H9 (cell line): Measurements from ENCODE around the gene SH3PXD2B. TPM values are rescaled to one million over a fixed set of nuclear protein-coding genes. Genes with fewer than 3 reads are reported as not detected.

Source experiments
- DNase-seq: peaks from one replicate; pipeline ENCODE4 v3.0.0-alpha.2; 2017
- H2AFZ ChIP-seq: one replicate; pipeline ENCODE4 v1.6.1; 2013; ENCODE audit warnings: mild to moderate bottlenecking, low read length, control low read depth, moderate library complexity
- H2AK5ac ChIP-seq: 2 replicates; pipeline ENCODE4 v1.6.1; 2013; ENCODE audit warnings: low read length, control low read depth, mixed read lengths; ENCODE audit not compliant: insufficient read length
- H2BK120ac ChIP-seq: one replicate; pipeline ENCODE4 v1.6.1; 2013; ENCODE audit warnings: low read depth, mild to moderate bottlenecking, low read length, control low read depth, inconsistent platforms; ENCODE audit not compliant: poor library complexity, severe bottlenecking
- H2BK12ac ChIP-seq: 2 replicates; pipeline ENCODE4 v1.6.1; 2013; ENCODE audit warnings: low read length, control low read depth, mixed read lengths, low read depth; ENCODE audit not compliant: insufficient read length
- H2BK15ac ChIP-seq: 2 replicates; pipeline ENCODE4 v1.6.1; 2013; ENCODE audit warnings: low read depth, low read length, control low read depth
- H2BK20ac ChIP-seq: one replicate; pipeline ENCODE4 v1.6.1; 2013; ENCODE audit warnings: low read depth, mild to moderate bottlenecking, low read length, control low read depth, inconsistent platforms; ENCODE audit not compliant: poor library complexity, severe bottlenecking
- H2BK5ac ChIP-seq: 2 replicates; pipeline ENCODE4 v1.6.1; 2013; ENCODE audit warnings: low read length, control low read depth, mixed read lengths; ENCODE audit not compliant: insufficient read length
- H3K14ac ChIP-seq: 2 replicates; pipeline ENCODE4 v1.6.1; 2013; ENCODE audit warnings: low read length, control low read depth; ENCODE audit not compliant: insufficient read depth
- H3K18ac ChIP-seq: 2 replicates; pipeline ENCODE4 v1.6.1; 2013; ENCODE audit warnings: low read depth, mild to moderate bottlenecking, mixed read lengths, low read length, control low read depth; ENCODE audit not compliant: insufficient read length
- H3K23ac ChIP-seq: 2 replicates; pipeline ENCODE4 v1.6.1; 2013; ENCODE audit warnings: low read length, control low read depth, mixed read lengths, low read depth; ENCODE audit not compliant: insufficient read length
- H3K23me2 ChIP-seq: 2 replicates; pipeline ENCODE4 v1.6.1; 2013; ENCODE audit warnings: low read depth, mild to moderate bottlenecking, mixed read lengths, low read length, control low read depth; ENCODE audit not compliant: insufficient read length, poor library complexity, severe bottlenecking
- H3K27ac ChIP-seq: 2 replicates; pipeline ENCODE4 v1.5.1; 2013; ENCODE audit warnings: low read length, control low read depth, mixed read lengths, low read depth; ENCODE audit not compliant: insufficient read length
- H3K27me3 ChIP-seq: 2 replicates; pipeline ENCODE4 v1.6.1; 2013; ENCODE audit warnings: low read length, control low read depth, inconsistent platforms; ENCODE audit not compliant: insufficient read depth
- H3K4ac ChIP-seq: 2 replicates; pipeline ENCODE4 v1.6.1; 2013; ENCODE audit warnings: low read depth, mild to moderate bottlenecking, control low read depth, inconsistent platforms, low read length, moderate library complexity
- H3K4me1 ChIP-seq: 2 replicates; pipeline ENCODE4 v1.6.1; 2013; ENCODE audit warnings: low read length, control low read depth, inconsistent platforms; ENCODE audit not compliant: insufficient read depth
- H3K4me2 ChIP-seq: 2 replicates; pipeline ENCODE4 v1.6.1; 2013; ENCODE audit warnings: low read length, control low read depth, mixed read lengths; ENCODE audit not compliant: insufficient read length, insufficient read depth
- H3K56ac ChIP-seq: 2 replicates; pipeline ENCODE4 v1.6.1; 2013; ENCODE audit warnings: low read depth, mild to moderate bottlenecking, mixed read lengths, low read length, control low read depth; ENCODE audit not compliant: insufficient read length
- H3K79me1 ChIP-seq: 2 replicates; pipeline ENCODE4 v1.6.1; 2013; ENCODE audit warnings: low read depth, mild to moderate bottlenecking, moderate library complexity, low read length, control low read depth, inconsistent platforms; ENCODE audit not compliant: insufficient read depth, poor library complexity, severe bottlenecking
- H3K79me2 ChIP-seq: 2 replicates; pipeline ENCODE4 v1.6.1; 2013; ENCODE audit warnings: low read length, control low read depth, inconsistent platforms; ENCODE audit not compliant: insufficient read depth
- H3K9ac ChIP-seq: 2 replicates; pipeline ENCODE4 v1.6.1; 2013; ENCODE audit warnings: low read length, control low read depth, mixed read lengths; ENCODE audit not compliant: insufficient read length; ENCODE audit errors: extremely low read depth
- H3K9me3 ChIP-seq: one replicate; pipeline ENCODE4 v1.6.1; 2013; ENCODE audit warnings: low read depth, low read length, inconsistent platforms; ENCODE audit not compliant: control insufficient read depth
- H3T11ph ChIP-seq: one replicate; pipeline ENCODE4 v1.6.1; 2013; ENCODE audit warnings: mild to moderate bottlenecking, low read length, control low read depth, inconsistent platforms
- H4K20me1 ChIP-seq: one replicate; pipeline ENCODE4 v1.6.1; 2013; ENCODE audit not compliant: control insufficient read depth, insufficient read length, insufficient read depth
- H4K5ac ChIP-seq: 2 replicates; pipeline ENCODE4 v1.6.1; 2013; ENCODE audit warnings: low read depth, mild to moderate bottlenecking, mixed read lengths, low read length, control low read depth; ENCODE audit not compliant: insufficient read length
- H4K8ac ChIP-seq: replicated peaks from 2 replicates; pipeline ENCODE4 v1.6.1; 2013; ENCODE audit warnings: low read length, control low read depth, mixed read lengths, low read depth; ENCODE audit not compliant: insufficient read length
- H4K91ac ChIP-seq: 2 replicates; pipeline ENCODE4 v1.6.1; 2013; ENCODE audit warnings: low read depth, mild to moderate bottlenecking, moderate library complexity, mixed read lengths, low read length, control low read depth; ENCODE audit not compliant: insufficient read length
- H3K27ac Mint-ChIP-seq, 3 experiments: 2 replicates in 2 of 3; 3 replicates in 1 of 3; pipeline ENCODE4 v1.8.0; 2020 to 2021; ENCODE audit warnings: mixed read lengths in 3 of 3, mild to moderate bottlenecking in 1 of 3, moderate library complexity in 1 of 3
- H3K27me3 Mint-ChIP-seq: 2 replicates; pipeline ENCODE4 v1.8.0; 2021; ENCODE audit warnings: low read depth, mild to moderate bottlenecking, moderate library complexity, mixed read lengths
- H3K36me3 Mint-ChIP-seq, 3 experiments: 2 replicates in 2 of 3; 3 replicates in 1 of 3; pipeline ENCODE4 v1.8.0; 2020 to 2021; ENCODE audit warnings: low read depth in 3 of 3, mixed read lengths in 3 of 3; ENCODE audit not compliant: insufficient read depth in 1 of 3
- H3K4me1 Mint-ChIP-seq, 2 experiments: 2 replicates each; pipeline ENCODE4 v1.8.0; 2020; ENCODE audit warnings: mixed read lengths in 2 of 2
- H3K4me3 Mint-ChIP-seq, 2 experiments: 2 replicates in 1 of 2; 3 replicates in 1 of 2; pipeline ENCODE4 v1.8.0; 2020 to 2021; ENCODE audit warnings: mild to moderate bottlenecking in 2 of 2, mixed read lengths in 2 of 2, moderate library complexity in 1 of 2
- H3K9me3 Mint-ChIP-seq, 2 experiments: 2 replicates in 1 of 2; 3 replicates in 1 of 2; pipeline ENCODE4 v1.8.0; 2020; ENCODE audit warnings: mild to moderate bottlenecking in 2 of 2, mixed read lengths in 2 of 2, moderate library complexity in 1 of 2
- CTCF ChIP-seq: fragments of 200-600 bp; sonication (generic); conservative IDR thresholded peaks from 3 replicates; pipeline ENCODE4 v1.8.0; 2021; ENCODE audit warnings: antibody characterized with exemption, mild to moderate bottlenecking
- WGBS: extraction: QIAGEN DNeasy Blood & Tissue Kit; methylation state at CpG from one replicate; pipeline ENCODE4 v1.1.7; 2013; ENCODE audit warnings: missing lambda C conversion rate, low lambda C conversion rate, mixed read lengths; ENCODE audit not compliant: insufficient read length; ENCODE audit errors: extremely low coverage; 5-methylcytosine and 5-hydroxymethylcytosine counted together
- total RNA-seq: library from RNA; stranded (reverse); gene quantifications from 2 replicates; pipeline ENCODE4 v1.2.1, GENCODE V29; 2021

Gene SH3PXD2B
- total RNA-seq, 1 experiment from 2014 or later, result 49.0 TPM

- H2AK5ac ChIP-seq, result no peak overlapping the region
- peaks cover 4% of the 10 kb centered on the region; the same call in 1 of the 2 replicates for H3K4me1 ChIP-seq
- no CpG with 5 or more reads among the region's 11 CpGs for WGBS
- Mint-ChIP-seq H3K36me3 (peaks cover 0 to 5% (median 0%) of the 10 kb centered on the region in 3 experiments; a peak in 1 of 7 replicates), H3K27me3 (no peaks in the 10 kb centered on the region), H3K9me3 (no peaks in the 10 kb centered on the region; a peak in 1 of 5 replicates), H3K4me3 (peak overlapping the region; percentile 95 to 96), H3K27ac (peak overlapping the region; percentile 97 to 99 (median 97); a peak in 4 of 7 replicates), H3K4me1 (peaks cover 30 to 34% of the 10 kb centered on the region in 2 experiments)
- H3K9ac ChIP-seq, result peak overlapping the region; percentile 73
- H3T11ph ChIP-seq, result no peak overlapping the region
- H2BK20ac ChIP-seq, result no peak overlapping the region
- no peaks in the 10 kb centered on the region for H3K27me3 ChIP-seq
- H3K18ac ChIP-seq, result no peak overlapping the region
- H3K4me2 ChIP-seq, result peak overlapping the region; percentile 72
- H3K79me2 ChIP-seq, result peaks cover 28% of the 10 kb centered on the region; the same call in 1 of the 2 replicates
- no peak for TF ChIP-seq CTCF
- no peak overlapping the region for H4K8ac ChIP-seq
- H4K91ac ChIP-seq, result no peak overlapping the region
- no peak overlapping the region for H3K27ac ChIP-seq
- H3K23me2 ChIP-seq, result peaks cover 6% of the 10 kb centered on the region
- H3K79me1 ChIP-seq, result no peaks in the 10 kb centered on the region
- H2BK12ac ChIP-seq, result no peak overlapping the region
- H4K20me1 ChIP-seq, result no peaks in the 10 kb centered on the region
- DNase-seq, result no peak
- H3K56ac ChIP-seq, result no peak overlapping the region
- no peak overlapping the region for H2BK15ac ChIP-seq
- no peak overlapping the region for H3K23ac ChIP-seq
- H3K14ac ChIP-seq, result peak overlapping the region; percentile 85; the same call in 1 of the 2 replicates
- no peak overlapping the region for H2BK5ac ChIP-seq
- H2BK120ac ChIP-seq, result no peak overlapping the region
- no peak overlapping the region for H2AFZ ChIP-seq
- no peak overlapping the region for H3K4ac ChIP-seq
- H3K9me3 ChIP-seq, result no peaks in the 10 kb centered on the region
- no peak overlapping the region for H4K5ac ChIP-seq
These were observed 169.7 kb downstream of the SH3PXD2B start for GRCh38 chr5:172284611-172284980.
